Heart left ventricle (tissue), 16 donors: ENCODE results near the gene RFC5. TPM values are rescaled to one million over a fixed set of nuclear protein-coding genes. Genes with fewer than 3 reads are reported as not detected.
"Not testable (repeated sequence)": the region's sequence is repeated elsewhere in the genome, so short reads cannot be mapped to it uniquely, and the experiment has no call there.

ENCODE experiments used
- ATAC-seq, 4 donors: fragments of 200-7000 bp; cut with Tn5 transposase; one replicate each; pipeline ENCODE4 v1.9.1; 2020 to 2022; ENCODE audit warnings: moderate library complexity in 4 of 4, mild to moderate bottlenecking in 3 of 4, moderate number of reproducible peaks in 1 of 4
- DNase-seq, 5 donors: peaks; one replicate each; pipeline ENCODE4 v3.0.0-alpha.2; 2020
- H3K27ac ChIP-seq, 12 donors: fragments of 200-600 bp; sonication (generic) in 4 of 12; one replicate each; pipeline versions ENCODE4 v1.5.0 to v1.8.0; 2016 to 2022; ENCODE audit warnings: mild to moderate bottlenecking in 2 of 12
- H3K27me3 ChIP-seq, 9 donors: fragments of 200-600 bp; sonication (generic) in 2 of 9; one replicate each; pipeline versions ENCODE4 v1.5.1 to v1.8.0; 2016 to 2022; ENCODE audit warnings: mild to moderate bottlenecking in 3 of 9
- H3K36me3 ChIP-seq, 9 donors: fragments of 200-600 bp; sonication (generic) in 2 of 9; one replicate each; pipeline versions ENCODE4 v1.5.0 to v1.8.0; 2018 to 2022; ENCODE audit warnings: mild to moderate bottlenecking in 2 of 9
- H3K4me1 ChIP-seq, 12 donors: fragments of 200-600 bp; sonication (generic) in 4 of 12; one replicate each; pipeline versions ENCODE4 v1.5.0 to v1.8.0; 2016 to 2022; ENCODE audit warnings: mild to moderate bottlenecking in 3 of 12
- H3K4me3 ChIP-seq, 12 donors: fragments of 200-600 bp; sonication (generic) in 4 of 12; one replicate each; pipeline versions ENCODE4 v1.5.0 to v1.8.0; 2017 to 2022; ENCODE audit warnings: mild to moderate bottlenecking in 9 of 12, moderate library complexity in 4 of 12
- H3K9me3 ChIP-seq, 12 donors: fragments of 200-600 bp; sonication (generic) in 4 of 12; one replicate each; pipeline versions ENCODE4 v1.5.0 to v1.8.0; 2016 to 2022; ENCODE audit warnings: mild to moderate bottlenecking in 1 of 12
- POLR2A ChIP-seq, 2 donors: fragments of 450-650 bp; IDR thresholded peaks; one replicate each; pipeline ENCODE4 v1.6.1; 2017; ENCODE audit warnings: antibody characterized with exemption in 2 of 2, mild to moderate bottlenecking in 2 of 2, moderate library complexity in 2 of 2
- WGBS, 4 donors: extraction: QIAGEN DNeasy Blood & Tissue Kit in 2 of 4; methylation state at CpG; one replicate each; pipeline versions ENCODE4 v1.1.5 to v1.1.7; 2013 to 2018; 5-methylcytosine and 5-hydroxymethylcytosine counted together
- intact Hi-C, 10 donors: fragments of 100-400 bp; cut with DNase I; formaldehyde crosslinking; loops; one replicate each; pipeline versions ENCODE4 v1.11.1 to v1.14.2; 2022
- polyA plus RNA-seq, 2 donors: library from polyadenylated mRNA; stranded (reverse); fragments of 200-250 nt; gene quantifications; one replicate each; pipeline ENCODE4 v1.2.3, GENCODE V29; 2013
- total RNA-seq, 9 donors: library from RNA; depleted of rRNA in 2 of 9; stranded (reverse); fragments of >200 nt in 2 of 9; fragmentation: NEBNext Ultra II Directional in 3 of 9; extraction: Animal tissue kit (Norgen Biotek cat#: 25700) in 3 of 9; gene quantifications; one replicate each; pipeline versions ENCODE4 v1.1.0 to v1.2.4, GENCODE V29; 2016 to 2023
- TF ChIP-seq, protein P1 (sequence below), 12 donors: fragments of 200-600 bp; sonication (generic) in 4 of 12; IDR thresholded peaks; one replicate each; pipeline versions ENCODE4 v1.5.0 to v1.8.0; 2018 to 2022; ENCODE audit warnings: antibody characterized with exemption in 12 of 12, mild to moderate bottlenecking in 5 of 12
- donor health status: ischemic (EF 13 %, LVEDD 7.1; RV severe dilation, severe dysfunction).
- donor health status: healthy with polysubstance abuse.
- donor health status: DM: no; HTN: yes; CAD: no.
- donor health status: DM: no; HTN: no; CAD: no.
- donor health status: ischemic (EF 25% LVEDD 6.9; RV normal size, moderate dysfunction).
- donor health status: ischemic (EF 25% LVEDD 5.7; RV mildly dilated, moderate dysfunction).
- donor health status: healthy.
- donor health status: DM: yes; HTN: yes; CAD: no.
- donor health status: ischemic (EF 35%, LVEDD 5.7; RV mildly dilated, moderate dysfunction).
- donor health status: nonischemic (EF 11% LVEDD 7.7; RV severe dilation, severe dysfunction).
- donor health status: DM: yes; HTN: yes; CAD: no.
- donor health status: PGD.
- donor health status: ischemic (EF 29% LVEDD 5.4; RV normal size, mild dysfunction).
- donor health status: nonischemic (EF 23%, LVEDD 6.1; RV moderate dilation, normal function).

RFC5 gene
- total and polyA plus RNA-seq, 11 donors = 2.3 to 8.2 (median 4.7) TPM

DNA sequence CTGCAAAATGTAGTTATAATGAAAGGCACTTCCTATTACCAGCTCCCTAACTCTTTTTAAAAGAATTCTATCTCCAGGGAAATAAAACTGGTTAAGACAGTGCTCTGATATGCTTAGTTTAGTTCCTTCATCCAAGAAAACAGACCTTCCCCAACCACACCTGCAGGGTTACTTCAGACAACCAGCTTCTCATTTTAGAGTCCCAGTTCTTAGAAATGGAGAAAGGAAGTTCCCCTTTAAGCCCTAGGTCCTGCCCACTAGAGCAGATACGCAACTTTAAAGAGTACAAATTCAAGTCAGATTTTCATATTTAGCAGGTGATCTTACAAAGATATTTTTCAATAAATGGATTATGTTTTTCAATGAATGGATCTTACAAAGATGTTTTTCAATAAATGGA, 48.9 kb downstream of the RFC5 start:
- DNase-seq (no peak), ATAC-seq (no peak)
- peak overlapping the region in 2 of 12 donors; percentile 4 to 24 for H3K4me3 ChIP-seq
- WGBS, 4 donors = 73 to 87% (median 84%) methylated on average over 1 of the region's 1 CpG
- no peaks in the 10 kb centered on the region for H3K9me3 ChIP-seq
- no peaks in the 10 kb centered on the region for H3K27me3 ChIP-seq
- intact Hi-C loops = loop anchor here in 1 of 10 donors (5.0 kb wide), 1 partner anchor 37 kb away; the partner anchor contains the start of gene VSIG10
- peak overlapping the region in 1 of 12 donors; percentile 50 for H3K27ac ChIP-seq
- H3K36me3 ChIP-seq = peaks cover 0 to 6% (median 0%) of the 10 kb centered on the region in 9 donors
- TF ChIP-seq POLR2A (IDR thresholded peaks at IDR 0.05) = no peak
- TF ChIP-seq, protein P1, sequence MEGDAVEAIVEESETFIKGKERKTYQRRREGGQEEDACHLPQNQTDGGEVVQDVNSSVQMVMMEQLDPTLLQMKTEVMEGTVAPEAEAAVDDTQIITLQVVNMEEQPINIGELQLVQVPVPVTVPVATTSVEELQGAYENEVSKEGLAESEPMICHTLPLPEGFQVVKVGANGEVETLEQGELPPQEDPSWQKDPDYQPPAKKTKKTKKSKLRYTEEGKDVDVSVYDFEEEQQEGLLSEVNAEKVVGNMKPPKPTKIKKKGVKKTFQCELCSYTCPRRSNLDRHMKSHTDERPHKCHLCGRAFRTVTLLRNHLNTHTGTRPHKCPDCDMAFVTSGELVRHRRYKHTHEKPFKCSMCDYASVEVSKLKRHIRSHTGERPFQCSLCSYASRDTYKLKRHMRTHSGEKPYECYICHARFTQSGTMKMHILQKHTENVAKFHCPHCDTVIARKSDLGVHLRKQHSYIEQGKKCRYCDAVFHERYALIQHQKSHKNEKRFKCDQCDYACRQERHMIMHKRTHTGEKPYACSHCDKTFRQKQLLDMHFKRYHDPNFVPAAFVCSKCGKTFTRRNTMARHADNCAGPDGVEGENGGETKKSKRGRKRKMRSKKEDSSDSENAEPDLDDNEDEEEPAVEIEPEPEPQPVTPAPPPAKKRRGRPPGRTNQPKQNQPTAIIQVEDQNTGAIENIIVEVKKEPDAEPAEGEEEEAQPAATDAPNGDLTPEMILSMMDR (IDR thresholded peaks at IDR 0.05) = no peak
- peaks cover 0 to 34% (median 7%) of the 10 kb centered on the region in 12 donors for H3K4me1 ChIP-seq

GRCh38 chr12:118068445-118068844, 51.9 kb downstream of the RFC5 start:
- Histone ChIP-seq H3K27me3 (no peaks in the 10 kb centered on the region), H3K9me3 (no peaks in the 10 kb centered on the region), H3K27ac (no peak overlapping the region), H3K4me3 (no peak overlapping the region), H3K4me1 (peaks cover 0 to 23% (median 0%) of the 10 kb centered on the region in 12 donors), H3K36me3 (peaks cover 0 to 16% (median 5%) of the 10 kb centered on the region in 9 donors)
- TF ChIP-seq, protein P1 (IDR thresholded peaks at IDR 0.05) = no peak
- no peak for TF ChIP-seq POLR2A (IDR thresholded peaks at IDR 0.05)
- intact Hi-C loops = loop anchor here in 1 of 10 donors (5.0 kb wide), 1 partner anchor 34 kb away; the partner anchor contains the start of gene VSIG10
- DNase-seq (no peak), ATAC-seq (no peak)
- 89 to 93% (median 91%) methylated on average over 2 of the region's 2 CpGs for WGBS, 4 donors

DNA sequence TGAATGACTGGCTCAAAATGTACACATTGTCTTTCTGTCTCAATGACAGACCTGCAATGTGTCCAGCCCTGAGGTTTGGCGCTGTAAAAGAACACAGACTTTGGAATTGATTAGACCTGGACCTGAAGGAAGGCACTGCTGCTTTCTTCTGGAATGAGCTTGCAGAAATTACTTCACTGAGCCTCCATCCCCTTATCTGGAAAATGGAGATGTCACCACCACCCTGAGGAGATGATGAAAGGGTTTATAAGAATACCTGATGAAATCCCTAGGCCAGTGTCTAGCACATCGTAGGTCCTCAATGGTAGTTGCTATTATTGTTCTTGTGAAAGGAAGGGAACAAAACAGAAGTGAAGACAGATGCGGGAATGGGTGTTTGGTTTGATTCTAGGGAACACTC, 54.1 kb downstream of the RFC5 start:
- H3K36me3 ChIP-seq = peaks cover 0 to 16% (median 5%) of the 10 kb centered on the region in 9 donors
- 81 to 92% (median 88%) methylated on average over 3 of the region's 3 CpGs for WGBS, 4 donors

DNA sequence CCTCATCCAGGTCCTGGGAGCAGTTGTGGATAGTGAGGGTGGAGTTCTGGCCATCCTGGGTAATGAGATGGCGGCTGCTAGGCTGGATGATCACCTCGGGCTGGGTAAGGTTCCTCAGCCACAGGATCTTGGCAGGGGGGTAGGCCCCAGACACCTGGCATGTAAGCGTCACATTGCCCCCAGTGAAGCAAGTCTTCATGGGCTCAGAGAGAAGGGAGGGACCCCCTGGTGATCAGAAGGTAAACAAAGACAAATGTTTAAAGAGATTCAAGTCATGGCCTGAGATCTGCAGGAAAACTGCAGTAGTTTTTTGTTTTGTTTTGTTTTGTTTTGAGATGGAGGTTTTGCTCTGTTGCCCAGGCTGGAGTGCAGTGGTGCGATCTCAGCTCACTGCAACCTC, 57.3 kb downstream of the RFC5 start:
- Histone ChIP-seq H3K27me3 (no peaks in the 10 kb centered on the region), H3K27ac (no peak overlapping the region), H3K4me3 (no peak overlapping the region), H3K36me3 (peaks cover 0 to 26% (median 10%) of the 10 kb centered on the region in 9 donors), H3K9me3 (peaks cover 0 to 11% (median 0%) of the 10 kb centered on the region in 12 donors), H3K4me1 (no peaks in the 10 kb centered on the region)
- no peak for DNase-seq
- TF ChIP-seq, protein P1 (IDR thresholded peaks at IDR 0.05) = no peak
- no peak for TF ChIP-seq POLR2A (IDR thresholded peaks at IDR 0.05)
- ATAC-seq = no peak
- intact Hi-C loops = no loop called here
- WGBS, 4 donors = 81 to 89% (median 88%) methylated on average over 3 to 4 of the region's 4 CpGs

More for the DNA sequence above, 54.1 kb downstream of the RFC5 start:
- TF ChIP-seq POLR2A (IDR thresholded peaks at IDR 0.05) = no peak
- TF ChIP-seq, protein P1 (IDR thresholded peaks at IDR 0.05) = no peak
- peaks cover 0 to 3% (median 0%) of the 10 kb centered on the region in 12 donors for H3K4me1 ChIP-seq
- H3K4me3 ChIP-seq = no peak overlapping the region
- H3K9me3 ChIP-seq = no peaks in the 10 kb centered on the region
- ATAC-seq (no peak), DNase-seq (no peak)
- H3K27ac ChIP-seq = no peak overlapping the region
- intact Hi-C loops = no loop called here
- H3K27me3 ChIP-seq = no peaks in the 10 kb centered on the region

GRCh38 chr12:118081521-118081920, 65.0 kb downstream of the RFC5 start:
- H3K4me3 ChIP-seq, H3K27me3 ChIP-seq, intact Hi-C loops, H3K4me1 ChIP-seq, H3K27ac ChIP-seq, DNase-seq, ATAC-seq: not testable (repeated sequence)
- WGBS, 4 donors = 94 to 98% (median 95%) methylated on average over 9 of the region's 9 CpGs
- peaks cover 0 to 48% (median 22%) of the 10 kb centered on the region in 9 donors for H3K36me3 ChIP-seq
- H3K9me3 ChIP-seq = peaks cover 0 to 11% (median 0%) of the 10 kb centered on the region in 12 donors
